ENCODE data around the gene PARP12. TPM values are rescaled to one million over a fixed set of nuclear protein-coding genes. Genes with fewer than 3 reads are reported as not detected.

The PARP12 gene
- total RNA-seq, 2 experiments from 2014 or later, result 25.7 to 28.7 TPM

DNA sequence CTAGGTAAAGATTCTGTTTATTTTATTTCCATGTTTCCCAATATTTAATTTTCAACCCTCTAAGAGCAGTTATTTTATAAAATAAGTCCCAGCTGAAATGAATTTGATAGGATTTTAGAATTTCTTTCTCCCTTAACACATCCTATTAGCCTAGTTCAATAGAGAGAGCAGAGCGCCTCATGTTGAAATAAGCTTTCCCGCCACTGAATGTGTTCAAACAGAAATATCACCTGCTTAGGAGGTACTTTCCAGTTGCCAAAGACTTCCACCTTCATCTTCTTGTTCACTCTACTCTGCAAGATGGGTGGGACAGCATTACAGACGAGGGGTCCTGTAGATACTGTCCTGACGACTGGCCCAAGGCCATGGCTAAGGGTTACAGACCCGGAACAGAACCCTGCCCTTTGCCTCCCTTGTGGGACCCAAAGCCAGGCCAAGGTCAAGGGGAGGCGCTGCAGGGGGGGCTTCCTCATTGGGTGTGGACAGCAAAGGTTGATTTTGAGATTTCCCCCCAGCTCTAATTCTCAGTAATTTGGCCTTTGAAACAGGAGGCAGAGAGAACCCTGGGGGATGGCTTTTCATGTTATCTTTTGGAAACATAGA is 62.0 kb downstream of the PARP12 start:
- CTCF ChIA-PET, result interaction anchor here (0.6 to 9.1 kb wide), 7 partner anchors 13 to 500 kb away, joined by 3 to 80 read pairs (median 3); no protein-coding TSS in a partner anchor
- Mint-ChIP-seq H3K36me3 (ENCODE audit: low read depth) (no peaks in the 10 kb centered on the region), H3K27ac (no peak overlapping the region), H3K4me1 (no peaks in the 10 kb centered on the region), H3K27me3 (no peaks in the 10 kb centered on the region), H3K4me3 (no peak overlapping the region), H3K9me3 (ENCODE audit: low read depth) (no peaks in the 10 kb centered on the region)
- intact Hi-C loops (cut with DNase I, micrococcal nuclease), result loop anchor here in 1 of 2 experiments (5.0 kb wide), 2 partner anchors 173 to 568 kb away; partner anchors contain the start of gene TBXAS1
- no peak for ATAC-seq
- POLR2A ChIA-PET, result no interaction called here
- DNase-seq, result no peak

- no peaks in the 10 kb centered on the region for H3K9me3 Mint-ChIP-seq (ENCODE audit: low read depth)
- intact Hi-C loops (cut with DNase I, micrococcal nuclease), result no loop called here
- no peak overlapping the region for H3K27ac Mint-ChIP-seq
- no peak overlapping the region for H3K4me3 Mint-ChIP-seq
- H3K4me1 Mint-ChIP-seq, result no peaks in the 10 kb centered on the region
- H3K27me3 Mint-ChIP-seq, result no peaks in the 10 kb centered on the region
- POLR2A ChIA-PET, result no interaction called here
- DNase-seq (no peak), ATAC-seq (no peak)
- no peaks in the 10 kb centered on the region for H3K36me3 Mint-ChIP-seq (ENCODE audit: low read depth)
- CTCF ChIA-PET, result interaction anchor here (0.6 to 9.1 kb wide), 4 partner anchors 353 to 397 kb away, joined by 4 to 80 read pairs (median 5); no protein-coding TSS in a partner anchor
Measured at GRCh38 chr7:139999516-139999915, 63.2 kb downstream of the PARP12 start.

DNA sequence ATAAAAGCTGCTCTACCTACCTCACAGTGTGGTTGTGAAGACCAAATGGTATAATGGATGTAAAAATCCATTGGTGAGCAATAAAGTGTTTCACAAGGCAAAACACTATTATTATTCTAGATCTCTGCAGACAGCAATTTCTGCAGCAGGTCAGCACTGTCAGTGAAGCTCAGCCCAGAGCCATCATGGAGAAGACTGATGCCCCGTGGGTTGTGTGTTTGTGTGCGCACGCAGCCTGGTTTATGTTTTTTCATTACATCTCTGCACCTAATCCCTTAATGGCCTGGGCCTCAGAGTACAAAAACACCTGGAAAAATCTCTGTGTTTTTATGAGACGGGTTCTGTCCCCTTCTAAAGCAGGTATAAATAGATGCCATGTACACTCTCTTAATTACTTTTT is 64.2 kb downstream of the PARP12 start:
- H3K9me3 Mint-ChIP-seq (ENCODE audit: low read depth), result no peaks in the 10 kb centered on the region
- intact Hi-C loops (cut with DNase I, micrococcal nuclease), result no loop called here
- ChIA-PET CTCF (interaction anchor here (0.6 to 9.1 kb wide), 3 partner anchors 352 to 396 kb away, joined by 4 to 80 read pairs (median 5); no protein-coding TSS in a partner anchor), POLR2A (no interaction called here)
- no peak overlapping the region for H3K27ac Mint-ChIP-seq
- H3K4me3 Mint-ChIP-seq, result no peak overlapping the region
- DNase-seq (no peak), ATAC-seq (no peak)
- no peaks in the 10 kb centered on the region for H3K4me1 Mint-ChIP-seq
- no peaks in the 10 kb centered on the region for H3K27me3 Mint-ChIP-seq
- H3K36me3 Mint-ChIP-seq (ENCODE audit: low read depth), result no peaks in the 10 kb centered on the region

DNA sequence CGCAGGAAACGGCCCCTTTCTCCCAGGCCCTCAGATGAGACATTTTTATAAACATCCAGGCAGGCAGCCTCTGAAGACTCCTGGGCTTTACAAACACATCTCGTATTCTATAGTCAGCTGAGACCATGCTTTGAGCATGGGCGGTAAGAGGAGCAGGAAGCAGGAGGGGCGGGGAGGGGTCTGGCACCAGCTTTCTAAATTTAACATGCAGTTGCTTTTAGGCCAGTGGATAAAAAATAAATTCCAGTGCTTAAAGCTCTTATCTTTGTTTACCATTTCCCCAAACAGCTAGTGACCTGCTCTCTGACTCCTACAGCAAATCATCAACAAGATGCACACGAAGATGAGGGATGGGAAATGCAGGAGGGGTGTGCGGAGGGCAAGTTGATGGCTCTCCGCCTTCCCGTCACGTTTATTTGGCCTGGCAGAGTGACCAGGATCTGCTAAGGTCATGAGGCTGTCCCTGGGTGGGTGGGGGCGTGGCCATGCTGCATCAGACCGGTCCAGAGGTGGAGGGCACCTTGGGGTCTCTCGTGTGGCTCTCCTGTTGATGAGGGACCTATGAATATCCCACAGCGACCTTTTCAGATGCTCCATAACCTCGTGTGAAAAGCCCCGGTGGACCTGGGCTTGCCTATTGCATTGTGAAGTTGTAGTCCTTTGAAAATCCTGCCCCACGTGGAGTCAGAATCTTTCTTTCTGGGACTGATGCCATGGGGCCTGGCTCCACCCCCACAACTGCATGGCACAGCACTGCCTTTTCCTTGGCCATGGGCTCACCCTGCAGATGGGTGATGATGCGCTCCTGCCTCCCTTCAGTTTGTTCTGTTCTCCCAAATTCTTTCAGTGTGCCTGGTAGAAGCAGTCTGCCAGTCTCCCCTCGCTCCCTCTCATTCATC is 67.5 kb downstream of the PARP12 start:
- intact Hi-C loops (cut with DNase I, micrococcal nuclease), result no loop called here
- no peaks in the 10 kb centered on the region for H3K9me3 Mint-ChIP-seq (ENCODE audit: low read depth)
- H3K4me3 Mint-ChIP-seq, result no peak overlapping the region
- ATAC-seq, result no peak
- no peak overlapping the region for H3K27ac Mint-ChIP-seq
- CTCF ChIA-PET, result interaction anchor here (1.1 to 1.5 kb wide), 2 partner anchors 350 to 393 kb away, joined by 3 to 4 read pairs; no protein-coding TSS in a partner anchor
- H3K4me1 Mint-ChIP-seq, result no peaks in the 10 kb centered on the region
- POLR2A ChIA-PET, result no interaction called here
- H3K36me3 Mint-ChIP-seq (ENCODE audit: low read depth), result no peaks in the 10 kb centered on the region
- H3K27me3 Mint-ChIP-seq, result no peaks in the 10 kb centered on the region
- DNase-seq, result no peak

GRCh38 chr7:139994356-139994755 is 68.4 kb downstream of the PARP12 start:
- Mint-ChIP-seq H3K27me3 (no peaks in the 10 kb centered on the region), H3K9me3 (ENCODE audit: low read depth) (no peaks in the 10 kb centered on the region), H3K36me3 (ENCODE audit: low read depth) (no peaks in the 10 kb centered on the region), H3K4me1 (no peaks in the 10 kb centered on the region), H3K4me3 (no peak overlapping the region), H3K27ac (no peak overlapping the region)
- ChIA-PET POLR2A (interaction anchor here (0.5 kb wide), 1 partner anchor 281 kb away, joined by 6 read pairs; no protein-coding TSS in a partner anchor), CTCF (interaction anchor here (0.8 to 1.5 kb wide), 3 partner anchors 8 to 393 kb away, joined by 3 to 4 read pairs (median 4); no protein-coding TSS in a partner anchor)
- intact Hi-C loops (cut with DNase I, micrococcal nuclease), result no loop called here
- no peak for ATAC-seq
- no peak for DNase-seq

- DNase-seq (no peak), ATAC-seq (no peak)
- Mint-ChIP-seq H3K4me3 (no peak overlapping the region), H3K27ac (no peak overlapping the region), H3K9me3 (ENCODE audit: low read depth) (no peaks in the 10 kb centered on the region), H3K4me1 (no peaks in the 10 kb centered on the region), H3K27me3 (no peaks in the 10 kb centered on the region), H3K36me3 (ENCODE audit: low read depth) (no peaks in the 10 kb centered on the region)
- intact Hi-C loops (cut with DNase I, micrococcal nuclease), result no loop called here
- CTCF ChIA-PET, result interaction anchor here (0.8 to 1.0 kb wide), 2 partner anchors 9 to 20 kb away, joined by 3 to 4 read pairs; no protein-coding TSS in a partner anchor
- POLR2A ChIA-PET, result interaction anchor here (0.7 kb wide), 1 partner anchor 215 kb away, joined by 8 read pairs; no protein-coding TSS in a partner anchor
Measured at GRCh38 chr7:139993592-139993991, 69.2 kb downstream of the PARP12 start.

- Mint-ChIP-seq H3K36me3 (ENCODE audit: low read depth) (no peaks in the 10 kb centered on the region), H3K9me3 (ENCODE audit: low read depth) (no peaks in the 10 kb centered on the region), H3K4me3 (no peak overlapping the region), H3K27ac (no peak overlapping the region), H3K4me1 (no peaks in the 10 kb centered on the region), H3K27me3 (no peaks in the 10 kb centered on the region)
- ChIA-PET CTCF (interaction anchor here (1.0 kb wide), 1 partner anchor 19 kb away, joined by 3 read pairs; no protein-coding TSS in a partner anchor), POLR2A (interaction anchor here (0.7 kb wide), 1 partner anchor 215 kb away, joined by 8 read pairs; no protein-coding TSS in a partner anchor)
- ATAC-seq (no peak), DNase-seq (no peak)
- intact Hi-C loops (cut with DNase I, micrococcal nuclease), result no loop called here
Measured at GRCh38 chr7:139993169-139993568, 69.6 kb downstream of the PARP12 start.

GRCh38 chr7:139992353-139993044 is 70.3 kb downstream of the PARP12 start:
- CTCF ChIA-PET, result interaction anchor here (1.0 kb wide), 2 partner anchors 18 to 391 kb away, joined by 3 read pairs; no protein-coding TSS in a partner anchor
- no peaks in the 10 kb centered on the region for H3K36me3 Mint-ChIP-seq (ENCODE audit: low read depth)
- H3K27me3 Mint-ChIP-seq, result no peaks in the 10 kb centered on the region
- intact Hi-C loops (cut with DNase I, micrococcal nuclease), result no loop called here
- ATAC-seq (no peak), DNase-seq (no peak)
- POLR2A ChIA-PET, result no interaction called here
- H3K4me1 Mint-ChIP-seq, result no peaks in the 10 kb centered on the region
- H3K4me3 Mint-ChIP-seq, result no peak overlapping the region
- H3K9me3 Mint-ChIP-seq (ENCODE audit: low read depth), result no peaks in the 10 kb centered on the region
- no peak overlapping the region for H3K27ac Mint-ChIP-seq

GRCh38 chr7:139991911-139992310 is 70.8 kb downstream of the PARP12 start:
- H3K9me3 Mint-ChIP-seq (ENCODE audit: low read depth), result no peaks in the 10 kb centered on the region
- ATAC-seq, result no peak
- no peak overlapping the region for H3K27ac Mint-ChIP-seq

GRCh38 chr7:139991269-139991666 is 71.5 kb downstream of the PARP12 start:
- DNase-seq (no peak), ATAC-seq (no peak)
- ChIA-PET POLR2A (no interaction called here), CTCF (no interaction called here)
- Mint-ChIP-seq H3K27ac (no peak overlapping the region), H3K4me1 (no peaks in the 10 kb centered on the region), H3K36me3 (ENCODE audit: low read depth) (no peaks in the 10 kb centered on the region), H3K9me3 (ENCODE audit: low read depth) (no peaks in the 10 kb centered on the region), H3K4me3 (no peak overlapping the region), H3K27me3 (no peaks in the 10 kb centered on the region)
- intact Hi-C loops (cut with DNase I, micrococcal nuclease), result no loop called here

More at GRCh38 chr7:139991911-139992310, 70.8 kb downstream of the PARP12 start:
- no peaks in the 10 kb centered on the region for H3K4me1 Mint-ChIP-seq
- no peak overlapping the region for H3K4me3 Mint-ChIP-seq
- DNase-seq, result no peak
- no peaks in the 10 kb centered on the region for H3K27me3 Mint-ChIP-seq
- H3K36me3 Mint-ChIP-seq (ENCODE audit: low read depth), result no peaks in the 10 kb centered on the region
- ChIA-PET CTCF (interaction anchor here (1.0 kb wide), 1 partner anchor 390 kb away, joined by 3 read pairs; no protein-coding TSS in a partner anchor), POLR2A (no interaction called here)
- intact Hi-C loops (cut with DNase I, micrococcal nuclease), result no loop called here
